Islet of Langerhans (tissue), 1 donor: ENCODE data around the gene SIGLEC5.

Experiments
- FAIRE-seq: peaks from one replicate; lab custom pipeline; 2011; peaks lifted over from hg19 to GRCh38; lab: Jason Lieb, UNC

SIGLEC5 gene

DNA sequence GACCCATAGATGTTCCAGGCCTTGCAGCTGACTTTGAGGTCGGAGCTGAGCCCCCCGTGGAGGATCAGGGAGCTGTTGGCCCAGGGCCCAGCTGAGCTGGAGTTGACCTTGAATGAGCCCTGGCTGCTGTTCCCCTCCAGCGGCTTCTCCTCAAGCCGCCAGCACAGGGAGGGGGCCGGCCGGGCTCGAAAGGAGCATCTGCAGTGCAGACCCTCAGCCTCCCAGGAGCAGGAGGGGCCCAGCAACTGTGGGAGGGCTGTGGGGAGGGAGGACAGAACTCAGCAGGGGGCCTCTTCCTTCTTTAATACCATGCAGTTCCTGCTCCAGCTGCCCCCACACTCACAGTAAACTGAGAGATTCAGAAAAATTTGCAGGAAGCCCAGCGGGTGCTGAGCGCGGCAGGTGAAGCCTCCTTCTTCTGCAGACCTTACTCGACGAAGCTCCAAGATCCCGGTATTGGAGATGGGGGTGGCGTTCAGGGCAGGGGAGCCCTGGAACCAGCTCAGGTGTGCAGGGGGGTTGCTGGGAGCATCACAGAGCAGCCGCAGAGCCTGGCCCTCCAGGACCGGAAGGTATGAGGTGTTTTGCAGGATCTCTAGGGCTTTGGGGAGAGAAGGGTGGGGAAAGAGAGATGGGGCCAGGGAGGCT, 2.6 kb downstream of the SIGLEC5 start:
- FAIRE-seq, result no peak

DNA sequence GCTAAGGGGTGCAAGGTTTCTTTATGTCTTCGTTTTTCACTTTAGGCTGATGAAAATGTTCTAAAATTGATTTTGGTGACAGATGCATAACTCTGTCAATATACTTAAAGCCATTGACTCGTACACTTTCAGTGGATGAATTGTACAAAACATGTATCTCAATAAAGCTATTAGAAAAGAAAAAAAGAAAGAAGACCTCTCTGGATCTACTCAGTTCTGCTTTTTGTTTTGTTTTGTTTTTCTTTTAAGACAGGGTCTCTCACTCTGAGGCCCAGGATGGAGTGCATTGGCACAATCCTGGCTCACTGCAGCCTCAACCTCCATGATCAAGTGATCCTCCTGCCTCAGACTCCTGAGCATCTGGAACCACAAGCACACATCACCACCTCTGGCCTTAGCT, 3.5 kb downstream of the SIGLEC5 start:
- FAIRE-seq, result no peak

- FAIRE-seq, result no peak
Measured at GRCh38 chr19:51621178-51621577, 9.0 kb downstream of the SIGLEC5 start.

DNA sequence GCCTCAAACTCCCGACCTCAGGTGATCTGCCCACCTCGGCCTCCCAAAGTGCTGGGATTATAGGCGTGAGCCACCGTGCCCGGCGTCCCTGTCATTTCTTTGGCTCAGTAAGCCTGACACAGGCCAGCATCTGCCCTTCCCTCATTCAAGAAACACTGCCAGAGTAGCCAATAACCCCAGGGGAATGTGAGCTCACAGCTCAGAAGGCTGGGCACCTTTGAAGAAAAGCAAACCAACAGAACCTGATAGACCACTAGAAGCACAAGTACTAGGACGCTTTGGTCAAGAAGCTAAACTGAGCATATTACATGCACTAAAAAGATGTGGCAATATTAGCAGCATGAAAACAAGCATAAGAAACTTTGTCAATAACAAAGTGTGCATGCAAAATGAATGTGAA, 14.2 kb downstream of the SIGLEC5 start:
- no peak for FAIRE-seq

DNA sequence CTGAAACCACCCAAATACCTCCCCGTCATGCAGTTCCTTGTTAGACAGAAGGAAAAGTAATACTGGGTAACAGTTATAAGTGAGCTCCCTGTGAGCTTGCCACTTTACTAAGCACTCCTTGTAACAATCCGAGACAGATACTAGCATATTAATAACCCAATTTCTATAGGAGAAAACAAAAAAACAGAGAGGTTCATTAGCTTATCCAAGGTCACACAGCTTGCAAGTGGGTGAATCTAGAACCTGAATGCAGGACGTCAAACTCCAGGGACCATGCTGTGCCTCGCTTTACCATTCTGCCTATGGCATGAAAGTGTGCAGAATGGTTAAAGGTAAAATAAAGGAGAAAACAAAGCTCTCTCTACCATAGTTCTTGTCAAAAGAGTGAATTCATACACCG, 15.4 kb downstream of the SIGLEC5 start:
- no peak for FAIRE-seq

- FAIRE-seq, result no peak
Measured at GRCh38 chr19:51610576-51610975, 19.6 kb downstream of the SIGLEC5 start.

DNA sequence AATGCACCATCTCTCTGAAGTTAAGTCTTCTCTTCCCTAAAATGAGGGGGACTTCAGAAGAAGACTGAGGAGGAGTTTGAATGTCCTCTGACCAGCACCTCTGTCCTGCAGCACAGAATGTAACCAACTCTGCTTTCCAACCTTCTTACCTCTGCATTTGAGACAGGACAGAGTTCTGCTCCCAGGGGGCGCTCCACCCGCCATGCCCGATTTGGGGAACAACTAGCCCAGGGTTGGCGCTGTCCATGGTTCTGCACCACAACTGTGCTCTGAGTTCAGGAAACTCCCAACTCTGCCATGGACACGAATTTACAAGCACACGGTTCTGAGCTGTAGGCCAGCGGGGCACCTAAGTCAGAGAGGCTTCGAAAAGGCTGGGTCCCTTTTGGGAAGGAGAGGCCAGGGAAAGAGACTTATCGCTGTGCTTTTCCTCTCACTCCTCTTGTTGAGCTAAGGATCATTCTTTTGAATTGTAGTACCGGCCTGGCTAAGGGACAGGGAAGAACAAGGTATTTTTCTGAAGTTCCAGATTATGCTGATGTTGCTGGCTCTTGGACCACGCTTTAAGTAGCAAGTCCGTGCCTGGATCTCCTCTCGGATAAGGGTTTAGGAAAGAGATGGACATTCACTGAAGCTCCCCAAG, 22.2 kb downstream of the SIGLEC5 start:
- FAIRE-seq, result no peak

DNA sequence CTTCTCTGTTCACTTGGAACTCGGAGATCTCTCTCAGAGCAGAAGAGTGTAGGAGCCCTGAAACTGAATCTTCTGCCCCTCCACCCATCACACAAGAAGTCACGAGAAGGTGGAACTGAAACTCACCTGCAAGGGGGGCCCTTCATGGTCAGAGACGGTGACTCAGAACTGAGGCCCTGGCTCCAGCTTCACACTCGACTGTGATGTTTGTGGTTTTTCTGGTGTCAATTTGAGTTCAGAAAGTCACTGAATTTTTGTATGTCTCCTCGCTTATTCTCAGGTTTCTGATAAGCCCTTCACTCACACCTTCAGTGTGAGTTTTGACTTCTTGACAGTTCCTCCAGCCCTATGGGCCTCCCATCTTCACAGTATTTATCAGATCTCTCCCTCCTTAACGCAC, 23.1 kb downstream of the SIGLEC5 start:
- FAIRE-seq, result no peak

DNA sequence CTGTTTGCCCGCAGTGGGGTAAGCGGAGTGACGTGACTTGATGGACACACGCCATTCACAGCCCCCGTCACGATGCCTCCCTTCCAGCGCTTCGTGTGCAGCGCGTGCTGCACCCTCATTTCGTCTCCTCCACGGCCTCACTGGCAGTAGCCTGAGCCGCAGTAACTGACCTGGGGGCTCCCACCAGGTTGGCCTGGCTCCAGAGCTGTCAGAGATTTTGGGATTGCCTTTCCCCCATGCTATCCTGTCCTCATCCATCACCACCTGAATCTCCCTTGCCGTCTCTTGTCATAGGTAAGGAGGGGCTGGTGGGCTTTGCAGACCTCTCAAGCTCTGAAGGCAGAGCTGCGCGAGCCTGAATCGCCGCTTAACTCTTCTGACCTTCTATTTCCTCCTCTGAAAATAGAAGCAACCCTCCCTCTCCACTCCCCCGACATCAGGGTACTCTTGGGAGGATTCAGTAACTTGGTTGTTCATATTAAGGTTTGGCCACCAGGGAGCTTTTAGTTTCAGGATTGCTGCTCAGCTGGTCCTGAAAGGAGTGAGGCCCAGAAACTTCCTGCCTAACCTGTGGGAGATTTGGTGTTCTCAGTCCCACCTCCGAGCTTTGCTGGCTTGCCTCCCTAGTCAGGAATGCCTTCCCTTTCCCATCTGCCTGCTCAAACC, 27.9 kb downstream of the SIGLEC5 start:
- FAIRE-seq, result no peak

GRCh38 chr19:51600940-51601580, 29.1 kb downstream of the SIGLEC5 start:
- no peak for FAIRE-seq

DNA sequence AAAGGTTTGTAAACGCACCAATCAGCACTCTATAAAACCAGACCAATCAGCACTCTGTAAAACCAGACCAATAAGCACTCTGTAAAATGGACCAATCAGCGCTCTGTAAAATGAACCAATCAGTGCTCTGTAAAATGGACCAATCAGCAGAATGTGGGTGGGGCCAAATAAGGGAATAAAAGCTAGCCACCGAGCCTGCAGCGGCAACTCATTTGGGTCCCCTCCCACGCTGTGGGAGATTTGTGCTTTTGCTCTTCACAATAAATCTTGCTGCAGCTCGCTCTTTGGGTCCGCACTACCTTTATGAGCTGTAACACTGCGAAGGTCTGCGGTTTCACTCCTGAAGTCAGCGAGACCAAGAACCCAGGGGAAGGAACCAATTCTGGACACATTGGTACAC, 31.1 kb downstream of the SIGLEC5 start:
- FAIRE-seq, result no peak

DNA sequence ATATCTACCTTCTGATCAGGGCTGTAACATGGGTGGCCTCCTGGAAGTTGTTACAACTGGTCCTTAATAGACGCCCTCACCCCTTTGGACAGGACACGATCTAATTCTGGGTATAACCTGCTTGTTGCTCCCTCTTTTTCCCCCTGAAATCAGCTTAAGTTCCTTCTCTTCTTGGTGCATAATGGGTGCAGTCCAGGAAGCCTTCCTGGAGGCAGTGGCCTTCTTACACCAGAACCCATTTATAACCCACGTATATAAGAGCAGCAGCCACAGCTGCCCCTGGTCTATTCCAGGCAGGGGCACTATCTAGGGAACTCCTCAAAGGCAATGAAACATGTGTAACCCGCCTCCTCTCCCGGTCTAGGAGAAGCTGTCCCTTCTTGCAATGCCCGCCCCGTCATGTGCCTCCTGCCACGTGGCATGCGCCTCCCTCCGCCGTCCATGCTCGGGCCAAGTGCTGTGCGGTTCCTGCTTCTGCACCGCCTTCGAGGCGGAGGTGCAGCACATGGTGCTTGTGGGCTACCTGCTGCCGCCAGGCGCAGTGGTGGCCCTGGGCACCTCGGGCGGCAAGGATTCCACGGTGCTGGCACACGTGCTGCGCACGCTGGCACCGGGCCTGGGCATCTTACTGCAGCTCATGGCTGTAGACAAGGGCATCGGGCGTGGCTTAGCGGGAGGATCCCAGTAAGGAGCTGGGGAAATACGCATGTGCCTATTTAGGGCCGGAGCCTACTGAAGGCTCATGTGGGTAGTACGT, 31.9 kb downstream of the SIGLEC5 start:
- no peak for FAIRE-seq

DNA sequence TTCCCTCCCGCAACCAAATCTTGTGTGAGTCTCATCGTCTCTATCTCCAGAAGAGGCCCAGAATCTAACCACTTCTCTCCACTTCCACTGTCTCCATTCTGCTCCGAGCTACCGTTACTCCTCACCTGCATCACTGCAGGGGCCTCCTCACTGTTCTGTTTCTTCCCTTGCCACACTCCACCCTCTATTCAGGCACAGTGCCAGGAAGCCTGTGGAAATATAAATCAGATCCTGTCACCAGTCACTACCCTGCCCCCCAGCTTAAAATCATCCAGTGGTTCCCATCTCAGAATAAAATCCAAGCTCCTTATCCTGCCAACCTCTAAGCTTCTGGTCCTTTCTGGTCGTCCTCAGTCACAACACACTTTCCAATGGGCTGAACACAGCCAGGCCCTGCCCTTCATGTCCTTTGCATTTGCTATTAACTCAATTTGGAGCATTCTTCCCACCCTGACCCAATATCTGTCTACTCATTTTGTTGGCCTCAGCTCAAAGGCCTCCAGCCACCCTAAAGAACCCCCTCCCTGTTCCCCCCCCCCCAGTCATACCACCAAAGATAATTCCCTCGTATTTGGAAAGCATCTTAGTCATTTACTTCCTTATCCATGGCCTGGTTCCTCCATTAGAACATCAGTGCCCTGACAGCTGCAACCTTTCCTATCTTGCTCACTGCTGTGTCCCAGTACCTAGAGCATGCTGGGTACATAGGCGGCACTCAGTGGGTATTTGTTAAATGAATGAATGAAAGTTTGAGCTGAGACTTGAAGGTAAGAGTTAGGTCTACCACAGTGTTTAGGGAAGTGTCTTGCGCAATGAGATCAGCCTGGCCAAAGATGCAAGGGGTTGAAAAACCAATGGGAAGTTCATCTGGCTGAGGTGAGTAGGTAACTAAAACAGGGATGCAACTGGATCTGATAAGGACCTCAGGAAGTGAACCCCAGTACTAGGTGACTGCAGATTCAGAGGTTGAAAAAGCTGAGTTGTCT, 34.7 kb downstream of the SIGLEC5 start:
- no peak for FAIRE-seq

GRCh38 chr19:51594774-51595109, 35.5 kb downstream of the SIGLEC5 start:
- no peak for FAIRE-seq

DNA sequence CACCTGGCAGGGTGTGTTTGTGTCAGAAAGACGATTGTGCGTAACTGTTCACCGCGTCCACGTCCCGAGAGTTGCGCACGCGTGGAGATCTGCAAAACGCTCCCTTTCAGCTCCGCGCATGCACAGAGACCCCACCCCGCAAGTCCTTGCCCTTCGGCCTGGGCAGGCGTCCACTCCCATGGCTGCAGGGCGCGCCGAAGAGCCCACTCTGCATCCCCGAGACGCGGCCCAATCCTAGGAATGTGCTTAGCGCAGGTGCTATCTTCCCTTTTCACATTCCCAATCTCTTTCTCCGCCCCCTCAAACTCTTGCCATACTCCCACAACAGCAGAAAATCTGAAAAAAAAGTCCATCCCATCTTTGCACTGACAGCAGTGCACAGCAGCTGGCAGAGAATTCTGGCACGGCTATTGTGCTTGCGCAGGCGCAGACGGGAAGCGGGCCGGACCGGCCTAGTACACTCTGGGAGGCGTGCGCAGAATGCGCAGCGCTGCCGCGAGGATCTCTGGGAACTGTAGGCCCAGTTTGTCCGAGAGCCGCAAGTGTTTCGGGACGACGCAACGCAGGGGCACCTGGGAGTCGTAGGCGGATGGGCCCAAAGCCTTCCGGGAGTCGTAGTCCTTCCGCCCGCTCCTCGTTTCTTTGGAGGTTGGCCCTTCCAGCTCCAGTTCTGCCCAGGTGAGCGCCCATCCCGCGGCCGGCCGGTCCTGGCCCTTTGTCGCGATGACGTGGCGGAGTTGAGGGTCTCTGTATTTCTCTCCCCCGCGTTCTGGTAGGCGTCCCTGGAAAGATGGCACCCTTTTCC, 36.0 kb downstream of the SIGLEC5 start:
- peak; percentile 94 for FAIRE-seq

GRCh38 chr19:51593138-51593890, 36.9 kb downstream of the SIGLEC5 start:
- FAIRE-seq, result no peak

- FAIRE-seq, result no peak
Measured at GRCh38 chr19:51592521-51592920, 37.7 kb downstream of the SIGLEC5 start.

GRCh38 chr19:51590441-51590840, 39.8 kb downstream of the SIGLEC5 start:
- FAIRE-seq, result no peak

DNA sequence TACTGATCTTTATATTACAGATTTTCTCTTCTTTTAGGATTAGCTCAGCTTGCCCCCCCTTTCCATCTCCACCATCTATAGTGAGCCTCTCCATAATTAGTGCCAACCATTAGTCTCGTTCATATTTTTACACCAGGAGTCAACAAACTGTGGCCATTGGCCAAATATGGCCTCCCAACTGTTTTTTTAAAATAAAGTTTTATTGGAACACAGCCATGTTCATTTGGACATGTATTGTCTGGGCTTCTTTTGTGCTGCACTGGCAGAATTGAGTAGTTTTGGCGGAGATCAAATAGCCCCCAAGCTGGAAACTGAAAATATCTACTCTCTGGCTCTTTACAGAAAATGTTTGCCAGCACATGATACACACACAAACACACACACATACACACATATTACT, 40.7 kb downstream of the SIGLEC5 start:
- FAIRE-seq, result no peak
